Left ventricle myocardium inferior (tissue), 1 donor: ENCODE results near the gene ST7. TPM values are rescaled to one million over a fixed set of nuclear protein-coding genes. Genes with fewer than 3 reads are reported as not detected.

Source experiments
- DNase-seq: peaks from one replicate; pipeline ENCODE4 v3.0.0-alpha.2; 2020
- H3K27ac ChIP-seq: fragments of 200-600 bp; replicated peaks from 2 replicates; pipeline ENCODE4 v1.8.0; 2021
- H3K27me3 ChIP-seq: fragments of 200-600 bp; 2 replicates; pipeline ENCODE4 v1.8.0; 2021; ENCODE audit warnings: low read depth
- H3K36me3 ChIP-seq: fragments of 200-600 bp; 2 replicates; pipeline ENCODE4 v1.8.0; 2021
- H3K4me1 ChIP-seq: fragments of 200-600 bp; 2 replicates; pipeline ENCODE4 v1.8.0; 2021
- H3K4me3 ChIP-seq: fragments of 200-600 bp; 2 replicates; pipeline ENCODE4 v1.8.0; 2021; ENCODE audit warnings: mild to moderate bottlenecking, moderate library complexity
- H3K9me3 ChIP-seq: fragments of 200-600 bp; replicated peaks from 2 replicates; pipeline ENCODE4 v1.8.0; 2021
- CTCF ChIP-seq: fragments of 200-600 bp; IDR thresholded peaks from 2 replicates; pipeline ENCODE4 v1.8.0; 2021; ENCODE audit warnings: antibody characterized with exemption, mild to moderate bottlenecking, borderline replicate concordance
- intact Hi-C: fragments of 100-400 bp; cut with micrococcal nuclease; formaldehyde crosslinking; loops from one replicate; pipeline ENCODE4 v1.11.0; 2022
- total RNA-seq: library from RNA; stranded (reverse); fragmentation: NEBNext Ultra II Directional; extraction: Animal tissue kit (Norgen Biotek cat#: 25700); gene quantifications from one replicate; pipeline ENCODE4 v1.2.1, GENCODE V29; 2021
- donor health status: DM: no; HTN: yes; CAD: no; lungs with severe emphysema.

ST7 gene
- total RNA-seq, 1 donor from 2014 or later: 28.5 TPM

- no peak for DNase-seq
- H3K4me3 ChIP-seq: no peak overlapping the region
- TF ChIP-seq CTCF: no peak
- intact Hi-C loops: no loop called here
- H3K4me1 ChIP-seq: peaks cover 67% of the 10 kb centered on the region
- no peaks in the 10 kb centered on the region for H3K27me3 ChIP-seq
- no peak overlapping the region for H3K27ac ChIP-seq
- H3K9me3 ChIP-seq: no peaks in the 10 kb centered on the region
- H3K36me3 ChIP-seq: no peaks in the 10 kb centered on the region
Measured at GRCh38 chr7:117010375-117011133, 57.3 kb downstream of the ST7 start.

- Histone ChIP-seq H3K36me3 (no peaks in the 10 kb centered on the region), H3K4me1 (peaks cover 67% of the 10 kb centered on the region), H3K27ac (no peak overlapping the region), H3K9me3 (no peaks in the 10 kb centered on the region), H3K27me3 (no peaks in the 10 kb centered on the region), H3K4me3 (no peak overlapping the region)
- no peak for TF ChIP-seq CTCF
- intact Hi-C loops: no loop called here
- DNase-seq: no peak
Measured at GRCh38 chr7:117011419-117012260, 58.3 kb downstream of the ST7 start.

GRCh38 chr7:117012284-117012683 is 59.0 kb downstream of the ST7 start:
- Histone ChIP-seq H3K27me3 (no peaks in the 10 kb centered on the region), H3K9me3 (no peaks in the 10 kb centered on the region), H3K27ac (no peak overlapping the region), H3K36me3 (no peaks in the 10 kb centered on the region), H3K4me1 (peaks cover 69% of the 10 kb centered on the region), H3K4me3 (no peak overlapping the region)
- TF ChIP-seq CTCF: no peak
- intact Hi-C loops: no loop called here
- DNase-seq: no peak

GRCh38 chr7:117012696-117013095 is 59.4 kb downstream of the ST7 start:
- no peaks in the 10 kb centered on the region for H3K9me3 ChIP-seq
- H3K36me3 ChIP-seq: no peaks in the 10 kb centered on the region
- DNase-seq: no peak
- intact Hi-C loops: no loop called here
- TF ChIP-seq CTCF: peak; percentile 36
- no peaks in the 10 kb centered on the region for H3K27me3 ChIP-seq
- no peak overlapping the region for H3K27ac ChIP-seq
- H3K4me1 ChIP-seq: peaks cover 73% of the 10 kb centered on the region
- no peak overlapping the region for H3K4me3 ChIP-seq

- H3K9me3 ChIP-seq: no peaks in the 10 kb centered on the region
- H3K4me3 ChIP-seq: peak overlapping the region; percentile 46
- H3K36me3 ChIP-seq: no peaks in the 10 kb centered on the region
- no peak for TF ChIP-seq CTCF
- intact Hi-C loops: no loop called here
- no peaks in the 10 kb centered on the region for H3K27me3 ChIP-seq
- H3K27ac ChIP-seq: peak overlapping the region; percentile 62
- H3K4me1 ChIP-seq: peaks cover 78% of the 10 kb centered on the region
- no peak for DNase-seq
Measured at GRCh38 chr7:117014099-117014656, 60.9 kb downstream of the ST7 start.
